Psoas muscle (tissue), 8 donors: Measurements from ENCODE around the gene KRT1. TPM values are rescaled to one million over a fixed set of nuclear protein-coding genes. Genes with fewer than 3 reads are reported as not detected.

ENCODE experiments used
- ATAC-seq, 4 donors: fragments of 200-7000 bp; cut with Tn5 transposase; one replicate each; pipeline ENCODE4 v1.9.1; 2020; ENCODE audit warnings: moderate library complexity in 3 of 4, mild to moderate bottlenecking in 2 of 4
- DNase-seq, 2 donors: peaks; one replicate each; pipeline ENCODE4 v3.0.0-alpha.2; 2020
- H3K27ac ChIP-seq: fragments of 200-600 bp; one replicate; pipeline ENCODE4 v1.8.0; 2022
- H3K27me3 ChIP-seq, 3 donors: fragments of 200-600 bp in 1 of 3; one replicate each; pipeline versions ENCODE4 v1.6.1 to v1.8.0; 2013 to 2022; ENCODE audit warnings: low read length in 2 of 3, mild to moderate bottlenecking in 2 of 3, moderate library complexity in 1 of 3; ENCODE audit not compliant: insufficient read depth in 3 of 3
- H3K36me3 ChIP-seq, 2 donors: fragments of 200-600 bp in 1 of 2; one replicate each; pipeline versions ENCODE4 v1.6.1 to v1.8.0; 2013 to 2022; ENCODE audit warnings: low read depth in 1 of 2, mild to moderate bottlenecking in 1 of 2, moderate library complexity in 1 of 2; ENCODE audit not compliant: insufficient read depth in 1 of 2
- H3K4me1 ChIP-seq: fragments of 200-600 bp; one replicate; pipeline ENCODE4 v1.8.0; 2022
- H3K4me3 ChIP-seq: fragments of 200-600 bp; one replicate; pipeline ENCODE4 v1.8.0; 2022; ENCODE audit warnings: mild to moderate bottlenecking
- H3K9me3 ChIP-seq: fragments of 200-600 bp; one replicate; pipeline ENCODE4 v1.8.0; 2022
- CTCF ChIP-seq: fragments of 200-600 bp; IDR thresholded peaks from one replicate; pipeline ENCODE4 v1.8.0; 2022; ENCODE audit warnings: antibody characterized with exemption
- WGBS, 3 donors: extraction: QIAGEN DNeasy Blood & Tissue Kit; methylation state at CpG; one replicate each; pipeline versions ENCODE4 v1.1.6 to v1.1.7; 2013; 5-methylcytosine and 5-hydroxymethylcytosine counted together
- intact Hi-C, 2 donors: fragments of 100-400 bp; cut with DNase I; formaldehyde crosslinking; loops; one replicate each; pipeline versions ENCODE4 v1.11.0 to v1.14.2; 2022
- polyA plus RNA-seq, 3 donors: library from polyadenylated mRNA; stranded (reverse); fragments of 200-250 nt; gene quantifications; one replicate each; pipeline ENCODE4 v1.2.3, GENCODE V29; 2013
- total RNA-seq, 4 donors: library from RNA; stranded (reverse); fragmentation: NEBNext Ultra II Directional in 2 of 4; extraction: Animal tissue kit (Norgen Biotek cat#: 25700) in 2 of 4; gene quantifications; one replicate each; pipeline versions ENCODE4 v1.2.1 to v1.2.4, GENCODE V29; 2021 to 2023
- donor health status: healthy with polysubstance abuse.
- donor health status: DM: no; HTN: no; CAD: no; lungs with moderate emphysema.
- donor health status: Bipolar disorder and iron deficiency.
- donor health status: healthy.
- donor health status: DM: yes; HTN: yes; CAD: no.
- donor health status: DM: no; HTN: no; CAD: no.
- donor health status: DM: no; HTN: no; CAD: no.
- donor health status: DM: yes; HTN: yes; CAD: no.

Gene KRT1
- total and polyA plus RNA-seq, 7 donors, result 0.13 to 1.1 (median 0.20) TPM; not detected in 3

- Histone ChIP-seq H3K27ac (no peak overlapping the region), H3K9me3 (no peaks in the 10 kb centered on the region), H3K36me3 (no peaks in the 10 kb centered on the region), H3K27me3 (peaks cover 0 to 14% (median 0%) of the 10 kb centered on the region in 3 donors), H3K4me1 (no peaks in the 10 kb centered on the region), H3K4me3 (no peak overlapping the region)
- no peak for TF ChIP-seq CTCF
- intact Hi-C loops, result no loop called here
- DNase-seq (no peak), ATAC-seq (no peak)
- WGBS, 3 donors, result 77 to 79% (median 79%) methylated on average over 7 of the region's 7 CpGs
These were observed 50.2 kb downstream of the KRT1 start for GRCh38 chr12:52630008-52630500.

DNA sequence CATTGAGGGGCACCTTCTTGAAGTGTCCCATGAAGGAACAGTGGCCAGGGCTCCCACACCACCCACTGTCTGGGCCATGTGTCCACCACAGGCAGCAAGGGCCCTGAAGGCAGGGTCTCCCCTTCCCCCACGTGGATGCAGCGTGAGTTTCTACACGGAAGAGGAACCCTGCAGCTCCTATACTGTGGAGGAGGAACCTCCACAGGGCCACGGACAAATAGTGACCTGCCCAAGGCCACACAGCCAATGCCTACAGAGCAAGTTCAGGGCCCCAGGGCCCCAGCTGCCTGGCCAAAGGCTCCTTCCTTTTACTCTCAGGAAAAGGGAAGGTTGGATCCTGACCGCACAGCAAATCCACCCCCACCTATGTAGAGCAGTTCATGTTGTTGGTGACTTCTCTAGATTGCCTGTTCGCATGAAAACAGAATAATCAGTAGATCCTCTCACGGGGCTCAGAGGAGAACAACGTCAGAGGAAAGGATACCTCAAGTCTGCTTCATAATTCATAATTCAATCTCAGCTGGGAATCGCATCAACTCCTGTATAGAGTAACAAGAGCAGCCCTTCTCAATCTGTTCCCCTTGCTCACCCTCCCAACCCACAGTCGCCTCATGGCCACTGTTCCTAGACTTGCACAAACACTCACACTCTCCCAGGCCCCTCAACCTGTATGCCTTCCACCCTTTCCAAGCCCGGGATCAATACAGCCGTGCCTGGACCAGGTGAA is 50.8 kb downstream of the KRT1 start:
- Histone ChIP-seq H3K27ac (no peak overlapping the region), H3K27me3 (peaks cover 0 to 14% (median 0%) of the 10 kb centered on the region in 3 donors), H3K9me3 (no peaks in the 10 kb centered on the region), H3K4me1 (no peaks in the 10 kb centered on the region), H3K36me3 (no peaks in the 10 kb centered on the region), H3K4me3 (no peak overlapping the region)
- DNase-seq (no peak), ATAC-seq (no peak)
- 76 to 85% (median 84%) methylated on average over 12 of the region's 12 CpGs for WGBS, 3 donors
- intact Hi-C loops, result no loop called here
- no peak for TF ChIP-seq CTCF

GRCh38 chr12:52628841-52629240 is 51.4 kb downstream of the KRT1 start:
- Histone ChIP-seq H3K4me3 (no peak overlapping the region), H3K36me3 (no peaks in the 10 kb centered on the region), H3K4me1 (no peaks in the 10 kb centered on the region), H3K27ac (no peak overlapping the region), H3K27me3 (peaks cover 0 to 14% (median 0%) of the 10 kb centered on the region in 3 donors), H3K9me3 (no peaks in the 10 kb centered on the region)
- no peak for ATAC-seq
- DNase-seq, result no peak
- 84 to 85% (median 85%) methylated on average over 2 of the region's 2 CpGs for WGBS, 3 donors
- intact Hi-C loops, result no loop called here
- no peak for TF ChIP-seq CTCF

DNA sequence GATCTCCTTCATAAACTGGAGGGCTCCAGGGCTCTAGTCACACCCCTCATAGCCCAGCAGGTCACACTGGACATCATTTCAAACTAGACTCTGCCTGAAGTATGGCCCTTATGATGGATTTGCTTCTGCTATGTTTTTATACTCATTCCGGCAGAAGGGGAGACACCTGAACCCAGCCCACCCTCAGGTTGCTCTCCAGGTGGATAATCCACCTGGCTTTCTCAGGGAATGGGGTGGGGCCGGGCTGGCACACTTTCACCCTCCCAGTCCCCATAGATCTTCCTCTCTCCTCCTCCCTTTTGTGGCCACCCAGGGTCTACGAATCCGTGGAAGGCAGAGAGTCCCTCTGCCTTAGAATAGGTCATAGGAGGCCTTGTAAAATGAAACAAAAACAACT is 52.1 kb downstream of the KRT1 start:
- WGBS, 3 donors, result 77 to 90% (median 87%) methylated on average over 4 of the region's 4 CpGs

More for the DNA sequence above, 52.1 kb downstream of the KRT1 start:
- Histone ChIP-seq H3K27ac (no peak overlapping the region), H3K9me3 (no peaks in the 10 kb centered on the region), H3K4me1 (no peaks in the 10 kb centered on the region), H3K36me3 (no peaks in the 10 kb centered on the region), H3K4me3 (no peak overlapping the region), H3K27me3 (peaks cover 0 to 14% (median 0%) of the 10 kb centered on the region in 3 donors)
- DNase-seq (no peak), ATAC-seq (no peak)
- no peak for TF ChIP-seq CTCF
- intact Hi-C loops, result no loop called here
